ENCODE measurements around the gene DR1.
"Not testable (repeated sequence)": the region's sequence is repeated elsewhere in the genome, so short reads cannot be mapped to it uniquely, and the experiment has no call there.

The DR1 gene

GRCh38 chr1:93374334-93375106 lies 28.8 kb downstream of the DR1 start:
- no peak for DNase-seq

DNA sequence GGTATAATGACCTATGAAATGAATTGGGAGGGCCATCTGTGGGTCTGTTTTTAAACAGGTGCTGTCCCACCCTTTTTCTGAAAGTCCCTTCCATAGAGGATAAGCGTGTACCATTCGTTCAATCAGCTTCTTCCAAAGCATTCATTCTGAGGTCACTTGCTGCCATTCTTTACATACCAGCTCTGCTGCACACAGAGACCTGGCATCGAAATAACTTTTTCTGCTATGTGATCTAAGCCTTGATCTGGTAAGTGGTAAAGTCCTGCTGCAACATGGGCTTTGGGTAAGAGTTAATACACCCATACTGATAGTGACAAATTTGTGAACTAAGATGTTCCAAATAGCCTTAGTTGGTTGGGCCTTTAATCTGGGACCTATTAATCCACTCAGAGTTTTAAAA lies 38.9 kb downstream of the DR1 start:
- DNase-seq, result no peak

DNA sequence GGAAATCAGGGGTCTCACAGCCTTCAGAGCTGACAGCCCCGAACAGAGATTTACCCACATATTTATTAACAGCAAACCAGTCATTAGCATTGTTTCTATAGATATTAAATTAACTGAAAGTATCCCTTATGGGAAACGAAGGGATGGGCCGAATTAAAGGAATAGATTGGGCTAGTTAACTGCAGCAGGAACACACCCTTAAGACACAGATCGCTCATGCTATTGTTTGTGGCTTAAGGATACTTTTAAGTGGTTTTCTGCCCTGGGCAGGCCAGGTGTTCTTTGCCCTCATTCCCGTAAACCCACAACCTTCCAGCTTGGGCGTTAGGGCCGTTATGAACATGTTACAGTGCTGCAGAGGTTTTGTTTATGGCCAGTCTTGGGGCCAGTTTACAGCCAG lies 40.6 kb downstream of the DR1 start:
- DNase-seq, result not testable (repeated sequence)

- no peak for DNase-seq
These were observed 48.8 kb downstream of the DR1 start for GRCh38 chr1:93394514-93394913.

DNA sequence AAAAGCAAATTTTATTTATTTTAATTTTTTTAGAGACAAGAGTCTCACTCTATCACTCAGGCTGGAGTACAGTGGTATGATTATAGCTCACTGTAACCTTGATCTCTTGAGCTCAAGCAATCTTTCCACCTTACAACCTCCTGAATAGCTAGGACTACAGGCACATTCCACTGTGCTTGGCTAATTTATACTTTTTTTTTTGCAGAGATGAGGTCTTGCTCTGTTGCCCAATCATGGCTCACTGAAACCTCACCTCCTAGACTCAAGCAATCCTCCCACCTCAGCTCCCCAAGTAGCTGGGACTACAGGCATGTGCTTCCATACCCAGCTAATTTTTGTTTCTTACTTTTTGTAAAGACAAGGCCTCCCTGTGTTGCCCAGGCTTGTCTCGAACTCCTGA lies 49.5 kb downstream of the DR1 start:
- DNase-seq, result no peak

GRCh38 chr1:93399781-93400180 lies 54.1 kb downstream of the DR1 start:
- DNase-seq, result no peak

DNA sequence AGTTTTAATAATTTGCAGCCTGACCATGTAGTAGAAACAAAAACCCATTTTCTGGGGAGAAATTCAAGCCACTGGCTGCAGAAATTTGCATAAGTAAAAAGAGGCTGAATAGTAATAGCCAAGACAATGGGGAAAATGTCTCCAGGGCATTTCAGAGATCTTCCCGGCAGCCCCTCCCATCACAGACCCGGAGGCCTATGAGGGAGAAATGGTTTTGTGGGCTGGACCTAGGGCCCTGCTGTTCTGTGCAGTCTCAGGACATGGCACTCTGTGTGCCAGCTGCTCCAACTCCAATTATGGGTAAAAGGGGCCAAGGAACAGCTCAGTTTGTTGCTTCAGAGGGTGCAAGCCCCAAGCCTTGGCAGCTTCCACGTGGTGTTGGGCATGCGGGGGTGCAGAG lies 62.5 kb downstream of the DR1 start:
- DNase-seq, result no peak

DNA sequence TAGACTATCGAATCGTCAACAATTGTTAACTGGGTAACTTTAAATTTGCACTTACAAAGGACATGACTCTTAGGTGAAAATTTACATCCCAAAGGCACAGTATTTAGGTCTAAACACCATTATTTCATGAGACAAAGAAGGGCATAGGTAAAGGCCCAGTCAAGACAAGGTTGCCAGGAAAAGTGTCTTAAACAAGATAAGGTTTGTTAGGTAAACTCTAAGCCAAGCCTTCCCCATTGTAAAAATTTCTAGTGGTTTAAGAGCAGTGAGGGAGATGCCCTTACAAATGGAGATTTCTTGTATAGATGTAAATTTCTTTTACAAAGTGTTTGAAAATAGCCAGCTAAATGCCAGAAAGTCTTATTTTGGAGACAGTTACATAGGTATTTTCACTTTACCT lies 65.3 kb downstream of the DR1 start:
- no peak for DNase-seq

DNA sequence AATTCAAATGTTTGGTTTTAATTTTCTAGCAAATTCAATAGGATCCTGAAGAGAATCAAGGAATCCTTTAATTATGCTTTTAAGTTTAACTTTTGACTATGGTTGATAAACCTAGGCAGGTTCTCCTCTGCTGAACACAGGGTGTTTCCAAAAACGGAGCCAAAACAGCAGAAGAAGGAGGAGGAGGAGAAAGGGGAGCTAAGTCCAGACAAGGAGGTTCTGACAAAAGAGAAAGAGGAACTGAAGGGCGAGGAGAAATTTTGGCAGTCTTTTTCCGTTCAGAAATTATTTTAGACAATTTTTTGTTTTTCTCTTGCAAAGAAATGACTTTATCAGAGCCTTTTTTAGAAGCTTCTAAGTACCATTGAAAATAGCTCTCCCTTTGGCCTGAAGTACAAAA lies 69.0 kb downstream of the DR1 start:
- DNase-seq, result no peak

- DNase-seq, result no peak
These were observed 69.6 kb downstream of the DR1 start for GRCh38 chr1:93415296-93415695.

DNA sequence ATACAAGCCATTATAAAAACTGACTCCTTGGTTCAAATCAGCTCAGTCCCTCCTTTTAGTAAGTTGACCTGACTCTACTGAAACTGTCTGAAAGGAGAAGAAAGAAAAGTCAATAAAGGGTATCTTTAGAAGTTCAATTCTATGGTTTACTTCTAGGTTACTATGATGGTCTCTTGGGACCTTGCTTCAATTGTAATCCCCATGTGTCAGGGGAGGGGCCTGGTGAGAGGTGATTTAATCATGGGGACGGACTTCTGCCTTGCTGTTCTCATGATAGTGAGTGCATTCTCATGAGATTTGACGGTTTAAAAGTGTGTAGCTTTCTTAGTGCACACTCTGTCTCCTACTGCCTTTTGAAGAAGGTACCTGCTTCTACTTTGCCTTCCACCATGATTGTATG lies 70.5 kb downstream of the DR1 start:
- DNase-seq, result no peak

Data from hypothalamus (tissue), 51 donors.